ENCODE data around the gene TP53AIP1. TPM values are rescaled to one million over a fixed set of nuclear protein-coding genes. Genes with fewer than 3 reads are reported as not detected.

The TP53AIP1 gene
- total and polyA plus RNA-seq, 9 of the 15 experiments (the other 6 are each of a cell fraction or from before 2014, with no cell fraction given), result not detected

GRCh38 chr11:128911701-128912100, 31.0 kb downstream of the TP53AIP1 start (continued):
- no peak for TF ChIP-seq GABPA (tag; conservative IDR thresholded peaks at IDR 0.05; ENCODE audit: low read depth)
- no peak for TF ChIP-seq TFAM (CRISPR knock-in tag; conservative IDR thresholded peaks at IDR 0.05)

GRCh38 chr11:128911239-128911638, 31.4 kb downstream of the TP53AIP1 start:
- H3K9me3 ChIP-seq (replicated peaks; ENCODE audit: control insufficient read depth, insufficient read depth, low read depth, low read length), result no peaks in the 10 kb centered on the region
- H3K4me1 ChIP-seq (replicated peaks in 1 of 2; ENCODE audit: control insufficient read depth in 2 of 2, insufficient read depth in 2 of 2, low read length in 2 of 2), result no peaks in the 10 kb centered on the region
- DNase-seq (ENCODE audit: extremely low read depth in 1 of 4, low spot score in 3 of 4) (no peak), FAIRE-seq (no peak), ATAC-seq (no peak)
- H4K20me1 ChIP-seq (replicated peaks; ENCODE audit: control insufficient read depth, insufficient read depth, low read length), result no peaks in the 10 kb centered on the region; the same call in 1 of the 2 replicates
- ChIA-PET CTCF (ENCODE audit: low intra/inter-chr PET ratio) (no interaction called here), POLR2A (interaction anchor here (0.7 kb wide), 1 partner anchor 23 kb away, joined by 3 read pairs; no protein-coding TSS in a partner anchor)
- intact Hi-C loops (cut with micrococcal nuclease) (no loop called here), in situ Hi-C loops (cut with MboI) (no loop called here)
- no peak overlapping the region for H2AFZ ChIP-seq (ENCODE audit: low read depth, low read length)
- H3K4me3 ChIP-seq, result no peak overlapping the region
- BruUV-seq (replicated peaks), result no TSS peak
- H3K27ac ChIP-seq (ENCODE audit: extremely low read depth, low read depth, low read length), result no peak overlapping the region
- H3K9ac ChIP-seq (ENCODE audit: insufficient read depth in 1 of 2, low read depth in 2 of 2, low read length in 2 of 2), result no peak overlapping the region
- no peaks in the 10 kb centered on the region for H3K79me2 ChIP-seq (ENCODE audit: control insufficient read depth, insufficient read depth, low read length)
- H3K36me3 ChIP-seq (ENCODE audit: control insufficient read depth, insufficient read depth, low read length), result no peaks in the 10 kb centered on the region
- peaks cover 0 to 12% of the 10 kb centered on the region in 2 experiments; a peak in 3 of 5 replicates for H3K27me3 ChIP-seq (ENCODE audit: control insufficient read depth in 2 of 2, insufficient read depth in 2 of 2, low read length in 2 of 2)
- no peaks in the 10 kb centered on the region for H3K9me1 ChIP-seq (ENCODE audit: control insufficient read depth, insufficient read depth, low read length)
- 4% methylated on average over 17 of the region's 17 CpGs for WGBS (ENCODE audit: insufficient coverage, low coverage, missing lambda C conversion rate)
- no peak overlapping the region for H3K4me2 ChIP-seq (ENCODE audit: insufficient read depth, low read length)
- no peak for TF ChIP-seq IFI16 (CRISPR knock-in tag; IDR thresholded peaks at IDR 0.05)
- TF ChIP-seq AFF4 (CRISPR knock-in tag; IDR thresholded peaks at IDR 0.05), result no peak
- TF ChIP-seq ZEB2 (IDR thresholded peaks at IDR 0.05), result no peak
- no peak for TF ChIP-seq RBFOX2 (IDR thresholded peaks at IDR 0.05; ENCODE audit: low read depth, low read length)
- TF ChIP-seq TOE1 (IDR thresholded peaks at IDR 0.05; ENCODE audit: borderline replicate concordance), result no peak
- TF ChIP-seq TOE1 (CRISPR knock-in tag; IDR thresholded peaks at IDR 0.05; ENCODE audit: borderline replicate concordance, low read depth), result no peak
- TF ChIP-seq COPS2 (conservative IDR thresholded peaks at IDR 0.05), result no peak
- no peak for TF ChIP-seq SMARCC2 (IDR thresholded peaks at IDR 0.05; ENCODE audit: low read depth)
- TF ChIP-seq CHAMP1 (IDR thresholded peaks at IDR 0.05), result no peak
- TF ChIP-seq KDM1A (IDR thresholded peaks at IDR 0.05), result no peak
- no peak for TF ChIP-seq BCOR (IDR thresholded peaks at IDR 0.05)
- no peak for TF ChIP-seq CLOCK (CRISPR knock-in tag; IDR thresholded peaks at IDR 0.05; ENCODE audit: borderline replicate concordance)

All from K562 (cell line).